RWPE1 (cell line): ENCODE results near the gene DISC1.

ENCODE experiments used
- CTCF ChIA-PET: fragments of 350-600 bp; sonication (Branson Sonifier 250); formaldehyde crosslinking; extraction: SDS; loops from one replicate; lab custom pipeline; 2021; lab: Yijun Ruan, JAX
- POLR2A ChIA-PET: fragments of 400-600 bp; formaldehyde crosslinking; extraction: SDS; loops from one replicate; lab custom pipeline; 2020; ENCODE audit warnings: antibody characterized with exemption; ENCODE audit not compliant: low non-redundant PET; lab: Yijun Ruan, JAX
- DNase-seq: peaks from one replicate; pipeline ENCODE4 v3.0.0; 2012; ENCODE audit warnings: low spot score
- H3K27ac ChIP-seq: fragments of 450-650 bp; 2 replicates; pipeline ENCODE4 v1.5.1; 2017
- CTCF ChIP-seq: fragments of 450-650 bp; conservative IDR thresholded peaks from 2 replicates; pipeline ENCODE4 v1.5.1; 2017; ENCODE audit warnings: low read depth, mild to moderate bottlenecking

The DISC1 gene

GRCh38 chr1:231926340-231926739, 299.8 kb downstream of the DISC1 start:
- no peak overlapping the region for H3K27ac ChIP-seq
- TF ChIP-seq CTCF: no peak
- ChIA-PET CTCF (interaction anchor here (0.6 to 1.2 kb wide), 2 partner anchors 9 to 1032 kb away, joined by 3 to 6 read pairs; no protein-coding TSS in a partner anchor), POLR2A (no interaction called here)
- DNase-seq: no peak

GRCh38 chr1:231926933-231927332, 300.3 kb downstream of the DISC1 start:
- TF ChIP-seq CTCF: no peak
- CTCF ChIA-PET: interaction anchor here (1.2 kb wide), 1 partner anchor 9 kb away, joined by 3 read pairs; no protein-coding TSS in a partner anchor
- DNase-seq: no peak
- POLR2A ChIA-PET: no interaction called here
- no peak overlapping the region for H3K27ac ChIP-seq

GRCh38 chr1:231927431-231927830, 300.8 kb downstream of the DISC1 start:
- TF ChIP-seq CTCF: no peak
- ChIA-PET CTCF (no interaction called here), POLR2A (no interaction called here)
- H3K27ac ChIP-seq: no peak overlapping the region
- no peak for DNase-seq

GRCh38 chr1:231929311-231929710, 302.7 kb downstream of the DISC1 start:
- peak overlapping the region; percentile 74 for H3K27ac ChIP-seq
- DNase-seq: peak; percentile 61
- no peak for TF ChIP-seq CTCF
- ChIA-PET POLR2A (no interaction called here), CTCF (interaction anchor here (1.3 kb wide), 1 partner anchor 698 kb away, joined by 3 read pairs; no protein-coding TSS in a partner anchor)

- peak overlapping the region; percentile 74 for H3K27ac ChIP-seq
- TF ChIP-seq CTCF: no peak
- ChIA-PET POLR2A (no interaction called here), CTCF (interaction anchor here (0.6 kb wide), 1 partner anchor 654 kb away, joined by 3 read pairs; no protein-coding TSS in a partner anchor)
- DNase-seq: no peak
These were observed 303.8 kb downstream of the DISC1 start for GRCh38 chr1:231930257-231930947.

- H3K27ac ChIP-seq: peak overlapping the region; percentile 39; the same call in 1 of the 2 replicates
These were observed 304.6 kb downstream of the DISC1 start for GRCh38 chr1:231931146-231931545.

More at GRCh38 chr1:231931146-231931545, 304.6 kb downstream of the DISC1 start:
- CTCF ChIA-PET: interaction anchor here (0.5 to 1.5 kb wide), 3 partner anchors 10 to 60 kb away, joined by 4 to 6 read pairs (median 5); no protein-coding TSS in a partner anchor
- TF ChIP-seq CTCF: no peak
- POLR2A ChIA-PET: interaction anchor here (0.7 kb wide), 1 partner anchor 235 kb away, joined by 3 read pairs; no protein-coding TSS in a partner anchor
- DNase-seq: peak; percentile 75
